Thymus (tissue), 11 donors: ENCODE data around the gene CSMD2. TPM values are rescaled to one million over a fixed set of nuclear protein-coding genes. Genes with fewer than 3 reads are reported as not detected.

Source experiments
- DNase-seq, 9 donors: peaks; one replicate each; pipeline ENCODE4 v3.0.0-alpha.2; 2013; ENCODE audit warnings: low spot score in 9 of 9, low read depth in 6 of 9, missing footprints in 1 of 9
- H3K27ac ChIP-seq, 2 donors: one replicate each; pipeline ENCODE4 v1.5.1; 2013; ENCODE audit warnings: control low read depth in 1 of 2, low read depth in 1 of 2, low read length in 1 of 2, mild to moderate bottlenecking in 1 of 2, moderate library complexity in 1 of 2
- H3K27me3 ChIP-seq, 2 donors: one replicate each; pipeline ENCODE4 v1.5.1; 2013; ENCODE audit warnings: low read length in 1 of 2; ENCODE audit not compliant: control insufficient read depth in 2 of 2, insufficient read depth in 1 of 2
- H3K36me3 ChIP-seq, 2 donors: one replicate each; pipeline ENCODE4 v1.5.1; 2013; ENCODE audit warnings: low read length in 1 of 2, mild to moderate bottlenecking in 1 of 2, moderate library complexity in 1 of 2; ENCODE audit not compliant: control insufficient read depth in 2 of 2, insufficient read depth in 2 of 2
- H3K4me1 ChIP-seq, 2 donors: one replicate each; pipeline ENCODE4 v1.5.1; 2013; ENCODE audit warnings: low read length in 2 of 2; ENCODE audit not compliant: control insufficient read depth in 2 of 2, insufficient read depth in 2 of 2
- H3K4me3 ChIP-seq, 2 donors: one replicate each; pipeline ENCODE4 v1.5.1; 2013; ENCODE audit warnings: low read length in 2 of 2, control low read depth in 1 of 2, mild to moderate bottlenecking in 1 of 2
- H3K9me3 ChIP-seq, 2 donors: one replicate each; pipeline ENCODE4 v1.5.1; 2013; ENCODE audit warnings: low read length in 1 of 2, mild to moderate bottlenecking in 1 of 2; ENCODE audit not compliant: control insufficient read depth in 2 of 2, insufficient read depth in 1 of 2
- WGBS: extraction: QIAGEN DNeasy Blood & Tissue Kit; methylation state at CpG from one replicate; pipeline ENCODE4 v1.1.7; 2013; 5-methylcytosine and 5-hydroxymethylcytosine counted together
- polyA plus RNA-seq: library from polyadenylated mRNA; stranded (reverse); fragments of 200-250 nt; gene quantifications from one replicate; pipeline ENCODE4 v1.2.3, GENCODE V29; 2013
- total RNA-seq: library from RNA; stranded (reverse); fragments of 120-200 nt; gene quantifications from one replicate; pipeline ENCODE4 v1.2.4, GENCODE V29; 2013
- donor health status: healthy.

The CSMD2 gene
- total and polyA plus RNA-seq, 2 donors = 0.14 TPM

- Histone ChIP-seq H3K27ac (no peak overlapping the region), H3K9me3 (no peaks in the 10 kb centered on the region), H3K4me3 (no peak overlapping the region), H3K36me3 (no peaks in the 10 kb centered on the region), H3K4me1 (no peaks in the 10 kb centered on the region), H3K27me3 (no peaks in the 10 kb centered on the region)
- WGBS = 68% methylated on average over 5 of the region's 5 CpGs
- DNase-seq = no peak
Measured at GRCh38 chr1:33685256-33685655, 479.8 kb downstream of the CSMD2 start.

- no peaks in the 10 kb centered on the region for H3K9me3 ChIP-seq
- no peak for DNase-seq
- H3K27ac ChIP-seq = no peak overlapping the region
- no peaks in the 10 kb centered on the region for H3K27me3 ChIP-seq
- WGBS = 82% methylated on average over 9 of the region's 9 CpGs
- H3K4me1 ChIP-seq = no peaks in the 10 kb centered on the region
- no peaks in the 10 kb centered on the region for H3K36me3 ChIP-seq
- no peak overlapping the region for H3K4me3 ChIP-seq
Measured at GRCh38 chr1:33684396-33685179, 480.4 kb downstream of the CSMD2 start.

- no peak for DNase-seq
Measured at GRCh38 chr1:33683913-33684312, 481.1 kb downstream of the CSMD2 start.

GRCh38 chr1:33682371-33682770 is 482.7 kb downstream of the CSMD2 start:
- Histone ChIP-seq H3K9me3 (no peaks in the 10 kb centered on the region), H3K27me3 (no peaks in the 10 kb centered on the region), H3K4me1 (no peaks in the 10 kb centered on the region), H3K36me3 (no peaks in the 10 kb centered on the region), H3K4me3 (no peak overlapping the region), H3K27ac (no peak overlapping the region)
- DNase-seq = no peak
- 94% methylated on average over 2 of the region's 2 CpGs for WGBS

More at GRCh38 chr1:33683913-33684312, 481.1 kb downstream of the CSMD2 start:
- Histone ChIP-seq H3K9me3 (no peaks in the 10 kb centered on the region), H3K27me3 (no peaks in the 10 kb centered on the region), H3K36me3 (no peaks in the 10 kb centered on the region), H3K27ac (no peak overlapping the region), H3K4me1 (no peaks in the 10 kb centered on the region), H3K4me3 (no peak overlapping the region)
- 52% methylated on average over 2 of the region's 2 CpGs for WGBS

- H3K9me3 ChIP-seq = no peaks in the 10 kb centered on the region
- no peaks in the 10 kb centered on the region for H3K27me3 ChIP-seq
- 90% methylated on average over 7 of the region's 7 CpGs for WGBS
- H3K36me3 ChIP-seq = no peaks in the 10 kb centered on the region
- no peaks in the 10 kb centered on the region for H3K4me1 ChIP-seq
- H3K27ac ChIP-seq = no peak overlapping the region
- no peak overlapping the region for H3K4me3 ChIP-seq
- DNase-seq = no peak
Measured at GRCh38 chr1:33680281-33680840, 484.7 kb downstream of the CSMD2 start.

- Histone ChIP-seq H3K27me3 (no peaks in the 10 kb centered on the region), H3K36me3 (no peaks in the 10 kb centered on the region), H3K4me3 (no peak overlapping the region), H3K4me1 (no peaks in the 10 kb centered on the region), H3K9me3 (peaks cover 1 to 12% of the 10 kb centered on the region in 2 donors), H3K27ac (no peak overlapping the region)
- WGBS = 91% methylated on average over 1 of the region's 1 CpG
- DNase-seq = no peak
Measured at GRCh38 chr1:33670567-33670966, 494.5 kb downstream of the CSMD2 start.

- Histone ChIP-seq H3K4me1 (no peaks in the 10 kb centered on the region), H3K36me3 (no peaks in the 10 kb centered on the region), H3K9me3 (peaks cover 1 to 12% of the 10 kb centered on the region in 2 donors), H3K4me3 (no peak overlapping the region), H3K27me3 (no peaks in the 10 kb centered on the region), H3K27ac (no peak overlapping the region)
- no peak for DNase-seq
- 62% methylated on average over 3 of the region's 3 CpGs for WGBS
Measured at GRCh38 chr1:33668695-33669094, 496.3 kb downstream of the CSMD2 start.

GRCh38 chr1:33667386-33668282 is 497.4 kb downstream of the CSMD2 start:
- 92% methylated on average over 14 of the region's 14 CpGs for WGBS
- no peaks in the 10 kb centered on the region for H3K4me1 ChIP-seq

GRCh38 chr1:33666616-33667015 is 498.4 kb downstream of the CSMD2 start:
- Histone ChIP-seq H3K4me3 (no peak overlapping the region), H3K9me3 (peaks cover 1 to 8% of the 10 kb centered on the region in 2 donors), H3K36me3 (no peaks in the 10 kb centered on the region), H3K4me1 (no peaks in the 10 kb centered on the region), H3K27ac (no peak overlapping the region), H3K27me3 (no peaks in the 10 kb centered on the region)
- DNase-seq = no peak
- WGBS = 91% methylated on average over 5 of the region's 5 CpGs

More at GRCh38 chr1:33667386-33668282, 497.4 kb downstream of the CSMD2 start:
- Histone ChIP-seq H3K27me3 (no peaks in the 10 kb centered on the region), H3K27ac (no peak overlapping the region), H3K9me3 (peaks cover 1 to 12% of the 10 kb centered on the region in 2 donors), H3K36me3 (no peaks in the 10 kb centered on the region), H3K4me3 (no peak overlapping the region)
- DNase-seq = no peak
